Astrocyte of the cerebellum (primary cell): ENCODE measurements around the gene LOXL4.

Source experiments
- DNase-seq: peaks from one replicate; pipeline ENCODE4 v3.0.0-alpha.2; 2011; ENCODE audit warnings: low read depth
- H3K4me3 ChIP-seq: 2 replicates; pipeline ENCODE4 v1.5.1; 2011; ENCODE audit warnings: mild to moderate bottlenecking, low read depth, low read length, moderate library complexity
- in situ Hi-C: cut with HindIII; loops from 2 replicates; pipeline ENCODE4 v1.10.0; 2017; ENCODE audit warnings: low sequenced_read_pairs
- TF ChIP-seq, protein P1 (sequence below): IDR thresholded peaks from 2 replicates; pipeline ENCODE4 v1.5.1; 2012; ENCODE audit warnings: low read length, low read depth, moderate library complexity, mild to moderate bottlenecking; ENCODE audit errors: missing control alignments

The LOXL4 gene

DNA sequence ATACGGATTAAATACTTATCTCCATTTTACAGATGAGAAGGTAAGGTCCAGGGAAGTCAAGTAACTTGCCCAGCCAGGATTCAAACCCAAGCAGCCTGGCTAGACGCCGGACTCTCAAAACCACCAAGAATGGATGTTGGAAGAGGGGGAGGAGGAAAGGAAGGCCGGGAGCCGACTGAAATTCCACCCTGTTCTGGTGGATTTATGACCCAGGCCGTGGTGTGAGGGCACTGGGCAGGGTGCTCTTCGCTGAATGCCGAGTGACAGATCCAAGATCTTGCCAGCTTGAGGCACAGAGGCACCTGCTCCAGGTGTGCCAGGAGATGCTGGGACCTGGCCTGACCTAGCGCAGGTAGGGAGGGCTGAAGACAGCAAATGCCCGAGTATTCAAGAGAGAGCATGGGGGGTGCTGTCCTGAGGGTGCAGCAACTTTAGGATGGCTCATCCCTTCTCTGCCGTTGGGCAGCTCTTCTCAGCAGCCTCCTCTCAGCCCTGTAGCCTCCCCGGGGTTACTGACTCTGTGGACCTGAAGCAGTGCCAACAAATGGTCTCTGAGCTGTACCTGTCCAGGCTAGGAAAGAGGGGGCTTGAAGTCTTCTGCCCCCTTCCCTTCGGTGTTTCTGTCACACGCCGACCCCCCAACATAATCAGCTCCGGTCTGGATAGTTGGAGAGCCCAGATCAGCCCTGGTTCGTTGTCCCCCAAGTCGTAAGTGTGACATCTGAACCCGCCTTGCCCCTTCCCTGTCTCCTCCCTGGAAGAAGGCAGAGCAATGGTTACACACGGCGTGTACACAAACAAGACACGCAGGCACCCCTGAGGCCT is 713 bp downstream of the LOXL4 start:
- TF ChIP-seq, protein P1, sequence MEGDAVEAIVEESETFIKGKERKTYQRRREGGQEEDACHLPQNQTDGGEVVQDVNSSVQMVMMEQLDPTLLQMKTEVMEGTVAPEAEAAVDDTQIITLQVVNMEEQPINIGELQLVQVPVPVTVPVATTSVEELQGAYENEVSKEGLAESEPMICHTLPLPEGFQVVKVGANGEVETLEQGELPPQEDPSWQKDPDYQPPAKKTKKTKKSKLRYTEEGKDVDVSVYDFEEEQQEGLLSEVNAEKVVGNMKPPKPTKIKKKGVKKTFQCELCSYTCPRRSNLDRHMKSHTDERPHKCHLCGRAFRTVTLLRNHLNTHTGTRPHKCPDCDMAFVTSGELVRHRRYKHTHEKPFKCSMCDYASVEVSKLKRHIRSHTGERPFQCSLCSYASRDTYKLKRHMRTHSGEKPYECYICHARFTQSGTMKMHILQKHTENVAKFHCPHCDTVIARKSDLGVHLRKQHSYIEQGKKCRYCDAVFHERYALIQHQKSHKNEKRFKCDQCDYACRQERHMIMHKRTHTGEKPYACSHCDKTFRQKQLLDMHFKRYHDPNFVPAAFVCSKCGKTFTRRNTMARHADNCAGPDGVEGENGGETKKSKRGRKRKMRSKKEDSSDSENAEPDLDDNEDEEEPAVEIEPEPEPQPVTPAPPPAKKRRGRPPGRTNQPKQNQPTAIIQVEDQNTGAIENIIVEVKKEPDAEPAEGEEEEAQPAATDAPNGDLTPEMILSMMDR, result no peak
- in situ Hi-C loops, result no loop called here
- peak overlapping the region; percentile 24 for H3K4me3 ChIP-seq
- DNase-seq, result no peak

DNA sequence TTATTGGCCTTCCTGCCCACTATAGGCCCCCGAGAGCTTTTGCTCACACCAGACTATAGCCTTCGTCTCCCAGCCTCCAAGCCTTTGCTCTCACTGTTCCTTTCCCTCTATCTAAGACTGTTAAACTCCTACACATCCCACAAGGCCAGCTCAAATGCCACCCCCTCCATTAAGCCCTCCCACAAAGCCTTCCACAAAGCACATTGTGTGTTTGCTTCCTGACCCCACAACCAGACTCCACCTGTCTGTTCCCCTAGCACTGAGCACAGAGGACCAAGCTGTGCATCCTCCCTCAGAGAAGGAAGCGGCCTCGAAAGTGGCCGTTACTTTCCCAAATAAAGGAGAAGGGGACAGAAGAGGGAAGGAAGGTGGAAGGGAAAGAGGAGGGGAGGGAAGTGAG is 1.3 kb downstream of the LOXL4 start:
- H3K4me3 ChIP-seq, result no peak overlapping the region
- in situ Hi-C loops, result no loop called here
- DNase-seq, result no peak
- TF ChIP-seq, protein P1, result no peak

DNA sequence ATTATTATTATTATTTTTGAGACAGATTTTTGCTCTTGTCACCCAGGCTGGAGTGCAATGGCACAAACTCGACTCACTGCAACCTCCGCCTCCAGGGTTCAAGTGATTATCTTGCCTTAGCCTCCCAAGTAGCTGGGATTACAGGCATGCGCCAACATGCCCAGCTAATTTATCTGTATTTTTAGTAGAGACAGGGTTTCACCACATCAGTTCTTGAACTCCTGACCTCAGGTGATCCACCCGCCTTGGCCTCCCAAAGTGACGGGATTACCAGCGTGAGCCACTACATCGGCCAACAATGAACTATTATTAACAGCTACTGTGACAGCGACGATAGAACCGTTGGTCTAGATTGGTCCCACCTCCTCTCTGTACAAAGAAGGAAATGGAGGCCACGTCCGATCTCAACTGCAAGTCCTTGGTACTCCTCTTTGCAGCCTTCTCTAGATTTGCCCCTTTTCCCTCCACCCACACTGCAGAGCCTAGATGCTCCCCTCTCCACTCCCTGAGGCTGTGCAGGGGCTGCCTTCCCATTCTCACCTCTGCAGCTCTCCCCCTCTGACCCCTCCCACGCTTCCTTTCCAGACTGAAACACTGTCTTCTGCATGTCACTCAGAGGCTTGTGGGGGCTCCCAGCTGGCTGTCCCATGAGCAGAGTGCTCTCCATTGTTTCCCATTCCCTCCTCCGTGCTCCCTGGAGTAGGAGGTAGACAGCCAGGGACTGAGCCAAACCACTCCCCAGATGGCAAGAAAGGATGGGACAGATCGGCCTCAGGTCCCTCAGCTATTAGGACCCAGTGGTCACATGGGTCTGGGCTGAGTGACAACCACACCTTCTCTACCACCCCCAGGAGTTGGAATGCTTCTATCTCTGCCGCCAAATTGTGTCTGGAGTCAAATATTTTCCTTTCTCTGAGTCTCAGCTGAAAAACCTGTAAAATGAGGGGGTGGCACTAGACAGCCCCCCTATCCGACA is 2.3 kb downstream of the LOXL4 start:
- TF ChIP-seq, protein P1, result no peak
- no peak for DNase-seq
- no peak overlapping the region for H3K4me3 ChIP-seq
- in situ Hi-C loops, result no loop called here

DNA sequence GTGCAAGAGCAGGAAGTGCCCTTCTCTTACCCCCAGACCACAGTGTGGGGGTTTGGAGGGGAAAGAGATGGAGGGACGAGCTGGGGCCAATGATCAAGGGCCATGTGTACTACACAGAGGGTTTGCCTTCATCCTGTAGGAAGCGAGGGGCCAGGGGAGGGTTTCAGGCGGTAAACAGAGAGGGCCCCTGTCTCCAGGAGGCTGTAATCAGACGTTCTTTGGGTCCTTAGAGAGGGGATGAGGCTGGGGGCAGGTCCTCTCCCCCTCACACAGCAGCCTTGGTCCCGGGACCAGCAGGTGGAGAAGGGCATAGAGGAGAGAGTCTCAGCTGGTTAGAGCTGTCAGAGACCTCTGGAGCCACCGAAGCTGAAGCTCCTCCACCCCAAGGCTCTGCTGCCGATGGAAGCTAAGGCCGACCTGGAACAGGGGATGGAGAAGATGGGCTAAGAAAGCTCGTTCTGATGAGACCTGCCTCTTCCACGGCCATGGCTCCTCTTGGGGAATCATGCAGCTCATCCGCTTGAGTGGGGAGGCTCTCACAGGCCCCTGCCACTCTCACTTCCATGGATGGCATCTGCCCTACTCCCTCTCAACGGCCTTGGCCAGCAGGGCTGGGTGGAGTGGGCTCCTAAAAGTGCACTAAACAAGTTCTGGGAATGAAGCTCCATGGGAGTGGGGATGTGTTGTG is 3.5 kb downstream of the LOXL4 start:
- no peak overlapping the region for H3K4me3 ChIP-seq
- no peak for DNase-seq
- in situ Hi-C loops, result no loop called here
- TF ChIP-seq, protein P1, result no peak

DNA sequence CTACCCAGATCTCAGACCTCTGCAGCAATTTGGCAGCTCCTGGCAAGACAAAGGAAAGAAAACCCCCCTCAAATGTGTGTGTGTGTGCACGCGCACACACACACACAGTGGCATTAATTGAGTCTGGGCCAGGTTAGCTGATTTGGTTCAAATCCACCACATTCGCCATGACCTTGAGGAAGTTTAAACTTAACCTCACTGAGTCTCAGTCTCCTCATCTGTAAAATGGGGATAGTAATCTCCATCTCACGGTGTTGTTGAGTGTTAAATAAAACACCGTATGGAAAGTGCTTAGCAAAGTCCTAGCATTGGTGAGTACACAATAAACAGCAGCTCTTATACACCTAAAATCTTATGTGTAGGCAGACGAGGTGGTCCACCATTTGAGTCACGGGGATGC is 4.9 kb downstream of the LOXL4 start:
- TF ChIP-seq, protein P1, result no peak
- H3K4me3 ChIP-seq, result no peak overlapping the region
- in situ Hi-C loops, result no loop called here
- no peak for DNase-seq

DNA sequence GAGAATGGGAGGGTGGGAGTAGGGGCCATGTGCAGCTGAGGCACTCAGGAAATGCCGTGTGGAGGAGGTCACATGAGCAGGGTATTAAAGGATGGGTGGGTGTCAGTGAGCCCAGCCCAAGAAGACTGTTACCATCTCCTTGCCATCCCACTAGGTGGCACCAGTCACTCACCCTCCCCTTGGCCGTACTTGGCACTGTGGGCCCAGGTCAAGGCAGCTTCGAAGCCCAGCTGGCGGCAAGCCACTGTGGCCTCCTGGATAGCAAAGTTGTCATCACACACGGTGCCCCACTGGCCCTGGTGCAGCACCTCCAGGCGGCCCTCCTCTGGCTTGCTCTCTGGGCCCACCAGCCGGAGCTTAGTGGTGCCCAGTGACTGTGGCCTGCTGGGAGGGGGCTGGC is 5.4 kb downstream of the LOXL4 start:
- TF ChIP-seq, protein P1, result peak; percentile 10
- DNase-seq, result no peak
- in situ Hi-C loops, result no loop called here
- H3K4me3 ChIP-seq, result no peak overlapping the region
